Heart left ventricle (tissue), 16 donors: ENCODE data around the gene HCN2. TPM values are rescaled to one million over a fixed set of nuclear protein-coding genes. Genes with fewer than 3 reads are reported as not detected.

Experiments used
- ATAC-seq, 4 donors: fragments of 200-7000 bp; cut with Tn5 transposase; one replicate each; pipeline ENCODE4 v1.9.1; 2020 to 2022; ENCODE audit warnings: moderate library complexity in 4 of 4, mild to moderate bottlenecking in 3 of 4, moderate number of reproducible peaks in 1 of 4
- DNase-seq, 5 donors: peaks; one replicate each; pipeline ENCODE4 v3.0.0-alpha.2; 2020
- H3K27ac ChIP-seq, 12 donors: fragments of 200-600 bp; sonication (generic) in 4 of 12; one replicate each; pipeline versions ENCODE4 v1.5.0 to v1.8.0; 2016 to 2022; ENCODE audit warnings: mild to moderate bottlenecking in 2 of 12
- H3K27me3 ChIP-seq, 9 donors: fragments of 200-600 bp; sonication (generic) in 2 of 9; one replicate each; pipeline versions ENCODE4 v1.5.1 to v1.8.0; 2016 to 2022; ENCODE audit warnings: mild to moderate bottlenecking in 3 of 9
- H3K36me3 ChIP-seq, 9 donors: fragments of 200-600 bp; sonication (generic) in 2 of 9; one replicate each; pipeline versions ENCODE4 v1.5.0 to v1.8.0; 2018 to 2022; ENCODE audit warnings: mild to moderate bottlenecking in 2 of 9
- H3K4me1 ChIP-seq, 12 donors: fragments of 200-600 bp; sonication (generic) in 4 of 12; one replicate each; pipeline versions ENCODE4 v1.5.0 to v1.8.0; 2016 to 2022; ENCODE audit warnings: mild to moderate bottlenecking in 3 of 12
- H3K4me3 ChIP-seq, 12 donors: fragments of 200-600 bp; sonication (generic) in 4 of 12; one replicate each; pipeline versions ENCODE4 v1.5.0 to v1.8.0; 2017 to 2022; ENCODE audit warnings: mild to moderate bottlenecking in 9 of 12, moderate library complexity in 4 of 12
- H3K9me3 ChIP-seq, 12 donors: fragments of 200-600 bp; sonication (generic) in 4 of 12; one replicate each; pipeline versions ENCODE4 v1.5.0 to v1.8.0; 2016 to 2022; ENCODE audit warnings: mild to moderate bottlenecking in 1 of 12
- CTCF ChIP-seq, 12 donors: fragments of 200-600 bp; sonication (generic) in 4 of 12; IDR thresholded peaks; one replicate each; pipeline versions ENCODE4 v1.5.0 to v1.8.0; 2018 to 2022; ENCODE audit warnings: antibody characterized with exemption in 12 of 12, mild to moderate bottlenecking in 5 of 12
- POLR2A ChIP-seq, 2 donors: fragments of 450-650 bp; IDR thresholded peaks; one replicate each; pipeline ENCODE4 v1.6.1; 2017; ENCODE audit warnings: antibody characterized with exemption in 2 of 2, mild to moderate bottlenecking in 2 of 2, moderate library complexity in 2 of 2
- WGBS, 4 donors: extraction: QIAGEN DNeasy Blood & Tissue Kit in 2 of 4; methylation state at CpG; one replicate each; pipeline versions ENCODE4 v1.1.5 to v1.1.7; 2013 to 2018; 5-methylcytosine and 5-hydroxymethylcytosine counted together
- intact Hi-C, 10 donors: fragments of 100-400 bp; cut with DNase I; formaldehyde crosslinking; loops; one replicate each; pipeline versions ENCODE4 v1.11.1 to v1.14.2; 2022
- polyA plus RNA-seq, 2 donors: library from polyadenylated mRNA; stranded (reverse); fragments of 200-250 nt; gene quantifications; one replicate each; pipeline ENCODE4 v1.2.3, GENCODE V29; 2013
- total RNA-seq, 9 donors: library from RNA; depleted of rRNA in 2 of 9; stranded (reverse); fragments of >200 nt in 2 of 9; fragmentation: NEBNext Ultra II Directional in 3 of 9; extraction: Animal tissue kit (Norgen Biotek cat#: 25700) in 3 of 9; gene quantifications; one replicate each; pipeline versions ENCODE4 v1.1.0 to v1.2.4, GENCODE V29; 2016 to 2023
- donor health status: ischemic (EF 13 %, LVEDD 7.1; RV severe dilation, severe dysfunction).
- donor health status: healthy with polysubstance abuse.
- donor health status: DM: no; HTN: yes; CAD: no.
- donor health status: DM: no; HTN: no; CAD: no.
- donor health status: ischemic (EF 25% LVEDD 6.9; RV normal size, moderate dysfunction).
- donor health status: ischemic (EF 25% LVEDD 5.7; RV mildly dilated, moderate dysfunction).
- donor health status: healthy.
- donor health status: DM: yes; HTN: yes; CAD: no.
- donor health status: ischemic (EF 35%, LVEDD 5.7; RV mildly dilated, moderate dysfunction).
- donor health status: nonischemic (EF 11% LVEDD 7.7; RV severe dilation, severe dysfunction).
- donor health status: DM: yes; HTN: yes; CAD: no.
- donor health status: PGD.
- donor health status: ischemic (EF 29% LVEDD 5.4; RV normal size, mild dysfunction).
- donor health status: nonischemic (EF 23%, LVEDD 6.1; RV moderate dilation, normal function).

HCN2 gene
- total and polyA plus RNA-seq, 11 donors = 4.1 to 27.4 (median 15.4) TPM

- Histone ChIP-seq H3K4me3 (peak overlapping the region in 9 of 12 donors; percentile 2 to 100 (median 23)), H3K27me3 (no peaks in the 10 kb centered on the region), H3K36me3 (peaks cover 0 to 18% (median 2%) of the 10 kb centered on the region in 9 donors), H3K4me1 (peaks cover 22 to 76% (median 59%) of the 10 kb centered on the region in 12 donors), H3K27ac (peak overlapping the region; percentile 6 to 94 (median 80)), H3K9me3 (no peaks in the 10 kb centered on the region)
- ATAC-seq (peak; percentile 27 to 67 (median 52)), DNase-seq (peak; percentile 67 to 89 (median 85))
- TF ChIP-seq CTCF (IDR thresholded peaks at IDR 0.05) = no peak
- TF ChIP-seq POLR2A (IDR thresholded peaks at IDR 0.05) = no peak
- intact Hi-C loops = loop anchor here in 1 of 10 donors (10.0 kb wide), 1 partner anchor 64 kb away; no protein-coding TSS in a partner anchor
- 54 to 67% (median 60%) methylated on average over 31 to 50 of the region's 50 CpGs for WGBS, 4 donors
These were observed 69.5 kb downstream of the HCN2 start for GRCh38 chr19:658916-659839.

- H3K4me1 ChIP-seq = peaks cover 22 to 81% (median 69%) of the 10 kb centered on the region in 12 donors
These were observed 71.2 kb downstream of the HCN2 start for GRCh38 chr19:660793-661426.

GRCh38 chr19:661427-662196 is 71.9 kb downstream of the HCN2 start:
- no peaks in the 10 kb centered on the region for H3K27me3 ChIP-seq
- intact Hi-C loops = loop anchor here in 2 of 10 donors (2.0 to 5.0 kb wide), 3 partner anchors 71 to 251 kb away; partner anchors contain the start of genes BSG (in 1 of the 2) and R3HDM4 (in 1 of the 2)
- peaks cover 22 to 75% (median 69%) of the 10 kb centered on the region in 12 donors for H3K4me1 ChIP-seq

More at GRCh38 chr19:660793-661426, 71.2 kb downstream of the HCN2 start:
- ATAC-seq = no peak
- Histone ChIP-seq H3K27ac (peak overlapping the region; percentile 44 to 94 (median 90)), H3K27me3 (no peaks in the 10 kb centered on the region), H3K9me3 (no peaks in the 10 kb centered on the region), H3K4me3 (peak overlapping the region; percentile 76 to 100 (median 96)), H3K36me3 (peaks cover 0 to 9% (median 0%) of the 10 kb centered on the region in 9 donors)
- peak in 2 of 5 donors; percentile 23 to 26 for DNase-seq
- no peak for TF ChIP-seq POLR2A (IDR thresholded peaks at IDR 0.05)
- intact Hi-C loops = loop anchor here in 1 of 10 donors (5.0 kb wide), 1 partner anchor 251 kb away; the partner anchor contains the start of gene R3HDM4
- WGBS, 4 donors = 29 to 48% (median 37%) methylated on average over 13 to 20 of the region's 20 CpGs

More at GRCh38 chr19:661427-662196, 71.9 kb downstream of the HCN2 start:
- peak overlapping the region; percentile 76 to 100 (median 96) for H3K4me3 ChIP-seq
- peaks cover 0 to 9% (median 0%) of the 10 kb centered on the region in 9 donors for H3K36me3 ChIP-seq
- H3K9me3 ChIP-seq = no peaks in the 10 kb centered on the region
- ATAC-seq (peak in 2 of 4 donors; percentile 6 to 44), DNase-seq (peak in 3 of 5 donors; percentile 31 to 51 (median 49))
- WGBS, 4 donors = 19 to 28% (median 23%) methylated on average over 25 to 31 of the region's 31 CpGs
- peak overlapping the region; percentile 44 to 94 (median 90) for H3K27ac ChIP-seq
- no peak for TF ChIP-seq CTCF (IDR thresholded peaks at IDR 0.05)
- TF ChIP-seq POLR2A (IDR thresholded peaks at IDR 0.05) = no peak
